ENCODE measurements around the gene PPFIA1.

PPFIA1 gene

DNA sequence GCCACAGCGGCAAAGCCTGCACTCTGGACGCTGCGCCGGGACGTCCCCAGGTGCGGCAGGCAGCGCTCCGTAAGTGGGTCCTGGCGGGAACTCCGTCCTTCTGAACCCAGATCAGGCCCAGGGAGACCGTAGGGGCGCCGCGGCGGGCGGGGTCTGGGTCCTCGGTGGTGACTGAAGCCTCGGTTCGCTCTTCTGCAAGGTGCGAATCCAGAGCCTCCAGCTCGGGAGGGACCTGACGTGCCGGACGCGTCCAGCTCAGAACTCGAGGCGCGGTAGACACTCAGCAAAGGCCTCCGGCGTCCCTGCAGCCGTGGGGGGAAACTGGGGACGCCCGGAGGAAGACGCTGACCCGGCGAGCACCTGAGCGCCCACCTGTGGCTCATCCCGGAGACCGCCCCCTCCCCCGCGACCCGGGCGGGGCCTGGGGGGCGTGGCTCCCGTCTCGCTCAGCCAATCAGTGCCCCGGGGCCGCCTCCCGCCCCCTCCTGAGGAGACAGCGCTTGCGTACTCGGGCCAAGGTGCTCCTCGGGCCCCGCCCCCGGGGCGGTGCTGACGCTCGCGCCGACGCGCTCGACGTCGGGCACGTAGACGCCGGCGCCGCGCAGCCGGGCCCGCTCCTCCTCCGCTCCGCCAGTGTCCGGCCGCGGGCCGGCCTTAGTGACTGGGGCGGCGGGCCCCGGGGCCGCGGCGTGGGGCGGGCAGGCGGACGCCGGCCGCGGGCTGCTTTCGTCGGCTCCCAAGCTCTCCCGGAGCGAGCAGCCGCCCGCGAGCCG lies at the start of gene PPFIA1:
Gene PPFIA1, plus strand, starts transcription at position 587 of the 773 bp plus-strand sequence. CDS start 1,483 bp downstream, outside the sequence.
- no peak for DNase-seq

DNA sequence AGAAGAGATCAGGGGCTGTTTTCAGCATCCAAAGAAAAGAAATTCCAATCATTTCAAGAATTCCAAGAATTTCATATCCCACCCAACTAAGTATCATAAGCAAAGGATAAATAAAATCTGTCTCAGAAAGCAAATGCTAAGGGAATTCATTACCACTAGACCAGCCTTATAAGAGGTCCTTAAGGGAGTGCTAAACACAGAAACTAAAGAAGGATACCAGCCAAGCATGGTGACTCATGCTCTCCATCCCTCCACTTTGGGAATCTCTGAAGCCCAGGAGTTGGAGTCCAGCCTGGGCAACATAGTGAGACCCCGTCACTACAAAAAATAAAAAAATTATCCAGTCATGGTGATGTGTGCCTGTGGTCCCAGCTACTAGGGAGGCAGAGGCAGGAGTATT lies 49.6 kb upstream of the PPFIA1 start:
- DNase-seq: no peak

DNA sequence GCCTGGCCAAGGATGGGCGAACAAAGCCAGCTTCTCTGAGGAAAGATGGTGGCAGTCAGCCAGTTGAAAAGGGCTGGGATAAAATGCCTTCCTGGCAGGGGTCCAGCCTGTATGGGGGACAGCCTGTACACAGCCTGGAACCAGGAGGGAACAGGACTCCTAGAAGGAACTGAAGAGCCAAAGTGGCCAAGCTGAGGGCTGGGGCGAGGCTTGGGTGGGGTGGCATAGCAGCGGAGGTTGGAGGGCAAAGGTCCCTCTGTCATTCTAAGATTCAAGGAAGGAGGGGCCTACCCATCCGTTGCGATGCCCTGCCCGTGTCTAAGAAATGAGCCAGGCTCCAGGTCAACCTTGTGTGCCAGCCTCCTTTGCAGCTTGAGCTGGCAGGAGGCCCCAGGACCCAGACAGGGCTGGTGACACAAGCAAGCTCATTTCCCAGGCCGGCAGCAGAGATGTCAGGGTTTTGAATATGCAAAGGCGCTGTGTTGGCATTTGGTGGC lies 44.8 kb upstream of the PPFIA1 start:
- no peak for DNase-seq

DNA sequence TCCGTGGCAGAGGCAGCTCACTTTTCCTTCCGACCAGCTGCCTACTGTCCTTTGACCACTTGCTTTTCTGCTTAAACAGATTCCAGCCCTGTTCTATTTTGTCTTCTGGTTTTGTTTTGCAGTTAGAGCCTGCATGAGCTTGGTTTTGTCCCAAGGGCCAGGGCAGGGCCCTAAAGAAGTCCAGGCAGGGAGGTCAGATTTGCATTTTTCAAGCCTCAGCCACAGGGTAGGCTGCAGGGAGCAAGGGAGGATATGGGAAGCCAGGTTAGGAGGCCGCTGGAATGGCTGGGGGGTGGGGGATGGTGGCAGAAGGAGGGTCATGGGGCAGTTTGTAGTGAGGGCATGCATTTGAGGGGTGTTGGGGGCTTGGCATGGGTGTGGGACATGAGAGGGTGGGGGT lies 44.3 kb upstream of the PPFIA1 start:
- no peak for DNase-seq

GRCh38 chr11:70226967-70227366 lies 43.5 kb upstream of the PPFIA1 start:
- no peak for DNase-seq

DNA sequence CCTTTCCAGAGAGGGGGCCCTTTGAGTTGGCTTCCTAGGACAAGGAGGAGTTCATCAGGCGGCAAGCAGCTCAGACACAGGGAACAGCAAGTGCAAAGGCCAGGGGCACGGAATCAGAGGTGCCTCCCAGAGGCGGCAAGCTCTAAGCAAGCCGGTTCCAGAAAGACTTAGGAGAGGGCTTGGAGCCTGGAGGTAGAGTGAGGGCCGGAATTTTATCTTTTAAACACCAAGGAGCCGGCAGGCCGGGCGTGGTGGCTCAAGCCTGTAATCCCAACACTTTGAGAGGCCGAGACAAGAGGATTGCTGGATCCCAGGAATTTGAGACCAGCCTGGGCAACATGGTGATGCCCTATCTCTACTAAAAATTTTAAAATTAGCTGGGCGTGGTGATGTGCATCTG lies 40.8 kb upstream of the PPFIA1 start:
- no peak for DNase-seq

- DNase-seq: no peak
Observed at GRCh38 chr11:70230151-70230839, 40.2 kb upstream of the PPFIA1 start.

GRCh38 chr11:70230840-70231710 lies 39.4 kb upstream of the PPFIA1 start:
- no peak for DNase-seq

- DNase-seq: no peak
Observed at GRCh38 chr11:70233034-70233433, 37.5 kb upstream of the PPFIA1 start.

GRCh38 chr11:70233511-70233934 lies 37.0 kb upstream of the PPFIA1 start:
- DNase-seq: no peak

DNA sequence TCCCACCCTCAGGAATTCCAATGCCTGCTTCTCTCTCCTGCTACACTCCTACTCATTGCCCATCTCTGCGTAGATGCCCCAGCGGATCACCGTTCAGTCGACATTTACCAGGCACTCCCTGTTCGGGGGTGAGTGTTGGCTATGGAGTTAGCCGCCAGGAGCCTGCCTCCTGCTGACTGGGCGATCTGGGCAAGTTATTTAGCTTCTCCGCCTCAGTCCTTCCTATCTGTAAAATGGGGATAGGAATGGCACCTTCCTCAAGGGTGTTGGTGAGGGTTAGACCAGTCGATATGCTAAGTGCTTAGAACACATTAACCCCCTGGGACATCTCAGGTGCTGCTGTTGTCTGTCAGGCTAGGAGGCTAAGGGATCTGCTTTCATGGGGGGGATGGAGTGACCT lies 36.5 kb upstream of the PPFIA1 start:
- no peak for DNase-seq

DNA sequence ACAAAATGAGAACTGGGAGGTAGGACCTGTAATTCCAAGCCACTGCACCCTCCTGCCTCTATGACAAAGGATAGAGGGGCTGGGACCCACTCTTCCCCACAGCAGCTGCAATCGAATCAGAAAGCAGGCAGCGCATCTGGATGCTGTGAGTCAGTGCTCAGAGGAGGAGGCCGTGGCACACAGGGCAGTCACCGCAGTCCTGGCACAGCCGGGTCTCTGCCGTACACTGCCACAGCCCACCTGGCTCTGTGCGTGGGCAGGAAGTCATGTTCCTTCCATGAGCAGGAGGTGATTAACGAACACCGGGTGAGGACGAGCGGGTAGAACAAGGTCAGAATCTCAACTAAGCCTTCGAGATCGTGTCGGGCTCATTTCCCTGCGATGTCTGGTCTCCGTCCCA lies 30.2 kb upstream of the PPFIA1 start:
- no peak for DNase-seq

DNA sequence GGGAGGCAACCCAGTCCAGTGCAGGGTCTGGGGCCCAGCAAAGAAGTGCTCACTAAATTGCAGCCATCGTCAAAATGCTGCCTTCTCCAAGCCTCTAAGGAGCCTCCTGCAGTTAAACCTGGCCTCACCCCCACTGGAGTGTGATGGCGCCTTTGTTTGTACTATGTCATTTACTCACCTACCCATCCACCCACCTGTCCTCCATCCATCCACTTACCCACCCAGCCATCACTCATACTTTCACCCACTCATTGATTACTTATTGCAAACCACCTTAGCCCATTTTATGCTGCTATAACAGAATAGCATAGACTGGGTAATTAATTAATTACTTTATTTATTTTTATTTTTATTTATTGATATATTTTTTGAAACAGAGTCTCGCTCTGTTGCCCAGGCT lies 28.8 kb upstream of the PPFIA1 start:
- DNase-seq: no peak

GRCh38 chr11:70242885-70243284 lies 27.6 kb upstream of the PPFIA1 start:
- no peak for DNase-seq

DNA sequence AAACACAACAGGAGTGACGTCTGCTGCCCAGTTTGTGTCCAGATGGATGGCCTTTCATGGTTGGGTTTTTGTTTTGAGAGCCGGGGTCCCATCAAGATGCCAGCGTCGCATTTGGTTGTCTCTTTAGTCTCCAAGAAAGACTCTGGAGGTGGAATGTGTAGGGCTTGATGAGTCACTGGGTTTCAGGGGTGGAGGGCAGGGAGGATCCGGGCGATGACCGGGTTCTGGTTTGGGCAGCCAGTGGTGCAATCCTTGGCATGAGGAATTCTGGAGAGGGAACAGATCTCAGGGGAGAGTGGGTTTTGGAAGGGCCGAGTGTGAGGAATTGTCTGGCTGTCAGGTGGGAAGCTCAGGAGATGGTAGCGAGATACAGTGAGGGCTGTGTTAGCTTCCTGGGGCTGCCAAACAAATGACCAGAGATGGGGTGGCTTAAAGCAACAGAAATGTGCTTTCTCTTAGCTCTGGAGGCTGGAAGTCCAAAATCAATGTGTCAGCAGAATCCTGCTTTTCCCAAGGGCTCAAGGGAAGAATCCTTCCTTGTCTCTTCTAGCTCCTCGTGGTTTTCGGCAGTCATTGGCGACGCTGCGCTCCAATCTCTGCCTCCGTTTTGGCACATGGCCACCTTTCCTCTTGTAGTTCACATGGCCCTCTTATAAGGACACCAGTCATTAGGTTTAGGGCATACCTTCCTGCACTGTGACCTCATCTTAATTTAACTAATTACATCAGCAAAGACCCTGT lies 26.4 kb upstream of the PPFIA1 start:
- no peak for DNase-seq

DNA sequence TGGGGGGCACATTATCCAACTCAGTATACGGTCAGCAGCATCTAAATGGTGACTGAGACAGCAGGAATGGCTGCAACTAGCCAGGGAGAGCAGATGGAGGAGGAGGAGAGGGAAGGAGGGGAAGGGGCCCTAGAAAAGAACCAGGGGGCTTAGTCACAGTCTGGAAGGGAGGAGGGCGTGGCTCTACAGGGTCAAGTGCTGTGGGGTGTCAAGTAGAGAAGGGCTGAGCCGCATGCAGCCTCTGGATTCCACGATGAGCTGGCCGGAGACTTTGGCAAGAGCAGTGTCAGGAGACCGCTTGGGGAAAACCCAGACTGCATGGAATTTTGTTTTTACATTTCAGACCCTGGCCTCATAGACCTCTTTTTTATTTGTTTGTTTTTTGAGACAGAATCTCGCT lies 25.8 kb upstream of the PPFIA1 start:
- no peak for DNase-seq

DNA sequence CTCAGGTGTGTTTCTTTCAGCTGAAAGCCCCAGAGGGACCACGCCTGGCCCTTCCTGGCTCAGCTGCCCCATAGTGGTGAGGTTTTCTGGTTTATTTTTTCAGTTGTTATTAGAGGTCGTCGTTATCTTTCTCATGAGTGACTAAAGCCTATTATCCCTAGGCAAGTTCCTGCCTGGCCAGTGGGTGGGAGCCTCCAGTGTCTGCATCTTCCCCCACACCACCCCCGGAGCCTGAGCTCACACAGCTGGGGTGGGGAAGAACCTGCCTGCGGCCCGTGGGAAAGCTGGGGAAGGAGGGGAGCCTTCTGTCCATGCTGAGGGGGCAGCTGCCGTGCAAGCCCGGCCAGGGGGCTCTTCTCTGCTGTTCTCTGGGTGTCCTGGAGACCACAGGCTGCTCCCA lies 24.3 kb upstream of the PPFIA1 start:
- DNase-seq: no peak

DNA sequence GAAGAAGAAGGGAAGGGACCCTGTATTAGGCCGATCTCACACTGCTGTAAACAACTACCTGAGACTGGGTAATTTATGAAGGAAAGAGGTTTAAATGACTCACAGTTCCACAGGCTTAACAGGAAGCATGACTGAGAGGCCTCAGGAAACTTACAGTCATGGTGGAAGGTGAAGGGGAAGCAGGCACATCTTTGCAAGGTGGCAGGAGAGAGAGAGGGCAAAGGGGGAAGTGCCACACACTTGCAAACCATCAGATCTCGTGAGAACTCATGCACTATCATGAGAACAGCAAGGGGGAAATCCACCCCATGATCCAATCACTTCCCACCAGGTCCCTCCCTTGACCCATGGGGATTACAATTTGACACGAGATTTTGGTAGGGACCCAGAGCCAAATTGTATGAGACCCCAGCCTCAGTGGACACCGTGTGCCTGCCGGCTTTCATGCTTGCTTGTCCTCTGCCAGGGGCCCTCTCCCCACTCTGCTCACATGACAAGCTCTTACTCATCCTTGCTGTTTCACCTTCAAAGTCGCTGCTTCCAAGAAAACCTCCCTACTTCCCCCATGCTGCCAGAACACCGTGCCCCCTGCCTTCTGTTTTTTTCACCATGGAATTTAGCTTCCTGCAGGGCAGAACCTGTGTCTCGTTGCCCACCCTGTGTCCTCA lies 23.3 kb upstream of the PPFIA1 start:
- DNase-seq: no peak

DNA sequence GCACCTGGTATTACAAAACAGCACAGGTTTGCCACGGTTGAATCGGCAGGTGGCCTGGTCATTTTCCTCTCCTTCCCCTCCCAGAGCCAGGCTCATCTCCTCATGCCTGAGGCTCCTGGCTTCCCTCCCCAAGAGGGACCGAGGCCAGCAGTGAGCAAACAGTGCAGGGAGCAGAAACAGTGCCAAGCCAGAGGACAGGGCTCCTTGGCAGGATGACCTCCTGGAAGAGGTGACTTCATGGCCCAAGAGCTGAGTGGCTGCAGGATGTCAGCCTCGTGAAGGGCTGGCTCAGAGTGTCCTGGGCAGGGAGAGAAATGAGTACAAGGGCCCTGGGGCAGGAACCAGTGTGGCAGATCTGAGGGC lies 22.8 kb upstream of the PPFIA1 start:
- no peak for DNase-seq

DNA sequence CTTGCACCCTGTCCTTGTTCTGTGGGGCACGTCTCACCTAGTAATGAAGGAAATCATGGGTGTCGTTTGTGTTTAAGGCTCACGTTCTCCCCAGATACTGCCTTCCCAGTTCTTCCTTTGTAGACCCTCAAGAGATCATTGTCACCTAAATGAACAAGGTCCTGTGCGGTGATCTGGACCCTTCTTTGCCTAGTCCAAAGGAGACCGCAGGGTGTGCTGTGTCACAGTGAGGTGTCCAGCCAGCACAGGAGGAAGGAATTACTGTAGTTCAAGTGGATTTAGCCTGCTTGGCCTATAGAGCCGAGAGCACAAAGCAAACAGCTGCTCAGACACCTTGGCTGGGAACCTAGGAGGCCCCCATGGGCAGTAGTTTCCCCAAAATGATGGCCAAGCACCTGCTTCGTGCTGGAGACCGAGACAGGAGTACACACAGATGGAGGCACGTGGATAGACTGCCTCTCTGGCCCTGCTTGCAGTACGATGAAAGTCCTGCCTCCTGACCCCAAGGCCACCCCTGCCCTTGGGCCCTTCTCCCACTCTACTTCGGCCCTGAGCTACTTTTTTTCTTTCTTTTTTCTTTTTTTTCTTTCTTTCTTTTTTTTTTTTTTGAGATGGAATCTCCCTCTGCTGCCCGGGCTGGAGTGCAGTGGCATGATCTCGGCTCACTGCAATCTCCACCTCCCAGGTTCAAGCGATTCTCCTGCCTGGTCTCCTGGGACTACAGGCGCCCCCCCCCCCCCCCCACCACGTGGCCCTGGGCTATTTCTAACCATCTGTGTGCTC lies 19.4 kb upstream of the PPFIA1 start:
- DNase-seq: no peak

GRCh38 chr11:70251659-70252321 lies 18.7 kb upstream of the PPFIA1 start:
- no peak for DNase-seq
